ENCODE measurements around the gene ADD1.

The ADD1 gene

GRCh38 chr4:2843263-2843940 is at the start of gene ADD1:
Gene ADD1 (plus strand): TSS chr4:2843844. CDS start chr4:2875916, 32,072 bp downstream.
- peak; percentile 87 for DNase-seq (ENCODE audit: low read depth)

GRCh38 chr4:2794486-2795299 is 49.0 kb upstream of the ADD1 start:
- no peak for DNase-seq (ENCODE audit: low read depth)

DNA sequence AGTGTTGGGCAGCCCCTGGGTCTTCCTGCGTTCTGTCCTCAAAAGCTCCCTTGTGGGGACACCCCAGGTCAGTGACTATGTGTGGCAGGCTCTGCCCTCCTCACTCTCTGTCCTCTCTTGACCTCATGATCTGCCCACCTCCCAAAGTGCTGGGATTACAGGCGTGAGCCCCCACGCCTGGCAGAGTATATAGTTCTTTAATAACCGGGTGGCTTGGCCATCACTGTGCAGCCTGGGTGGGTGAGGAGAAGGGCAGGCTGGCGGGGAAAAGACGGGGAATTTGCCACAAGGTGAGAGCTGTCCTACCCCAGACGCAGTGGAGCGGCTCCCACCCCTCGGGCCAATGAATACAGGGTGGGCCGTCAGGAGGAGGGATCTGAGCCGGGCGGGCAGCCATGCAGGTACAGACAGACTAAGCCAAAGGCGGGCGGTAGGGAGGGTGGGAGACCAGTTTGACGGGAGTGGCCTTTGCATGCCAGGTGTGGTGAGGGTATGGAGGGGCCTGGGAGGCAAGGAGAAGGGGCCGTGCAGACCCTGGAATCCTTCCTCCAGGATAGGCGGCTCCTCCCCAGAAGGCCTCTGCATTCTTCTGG is 48.2 kb upstream of the ADD1 start:
- DNase-seq (ENCODE audit: low read depth), result no peak

- no peak for DNase-seq (ENCODE audit: low read depth)
These were observed 47.5 kb upstream of the ADD1 start for GRCh38 chr4:2795893-2796848.

- DNase-seq (ENCODE audit: low read depth), result no peak
These were observed 46.6 kb upstream of the ADD1 start for GRCh38 chr4:2796849-2797544.

DNA sequence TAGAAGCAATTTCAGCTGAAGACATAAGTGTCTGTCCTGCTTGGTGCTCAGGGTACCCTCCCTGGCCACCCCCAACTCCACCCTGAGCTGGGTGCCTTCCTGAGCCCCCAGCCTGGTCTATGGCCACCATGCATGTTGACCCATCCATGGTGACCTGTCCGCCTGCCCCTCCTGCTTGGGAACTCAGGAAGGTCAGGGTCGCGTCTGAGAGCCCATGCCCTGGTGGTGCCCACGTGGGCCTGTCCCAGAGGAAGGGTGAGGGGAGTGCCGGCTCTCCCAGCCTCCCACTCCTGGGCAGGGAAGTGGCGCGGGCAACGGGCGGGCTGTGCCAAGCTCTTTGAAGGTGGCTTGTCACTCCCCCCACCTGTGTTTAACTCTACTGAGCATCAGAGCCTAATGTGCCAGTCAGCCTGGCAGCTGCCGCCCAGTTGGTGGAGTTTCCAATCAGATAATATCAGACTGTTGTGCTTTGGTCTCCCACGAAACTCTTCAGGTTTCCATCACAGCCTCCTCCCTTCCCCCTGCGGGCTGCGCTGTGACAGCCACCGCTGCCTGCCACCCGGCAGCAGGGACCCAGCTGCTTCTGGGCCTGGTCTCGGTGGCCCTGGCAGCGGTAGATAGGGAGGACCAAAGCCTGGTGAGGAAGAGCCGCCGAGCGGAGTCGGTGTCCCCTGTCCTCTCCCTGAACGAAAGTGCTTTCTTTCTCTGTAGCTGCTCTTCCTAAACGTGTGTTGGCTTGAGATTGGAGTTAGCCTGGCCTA is 45.9 kb upstream of the ADD1 start:
- no peak for DNase-seq (ENCODE audit: low read depth)

DNA sequence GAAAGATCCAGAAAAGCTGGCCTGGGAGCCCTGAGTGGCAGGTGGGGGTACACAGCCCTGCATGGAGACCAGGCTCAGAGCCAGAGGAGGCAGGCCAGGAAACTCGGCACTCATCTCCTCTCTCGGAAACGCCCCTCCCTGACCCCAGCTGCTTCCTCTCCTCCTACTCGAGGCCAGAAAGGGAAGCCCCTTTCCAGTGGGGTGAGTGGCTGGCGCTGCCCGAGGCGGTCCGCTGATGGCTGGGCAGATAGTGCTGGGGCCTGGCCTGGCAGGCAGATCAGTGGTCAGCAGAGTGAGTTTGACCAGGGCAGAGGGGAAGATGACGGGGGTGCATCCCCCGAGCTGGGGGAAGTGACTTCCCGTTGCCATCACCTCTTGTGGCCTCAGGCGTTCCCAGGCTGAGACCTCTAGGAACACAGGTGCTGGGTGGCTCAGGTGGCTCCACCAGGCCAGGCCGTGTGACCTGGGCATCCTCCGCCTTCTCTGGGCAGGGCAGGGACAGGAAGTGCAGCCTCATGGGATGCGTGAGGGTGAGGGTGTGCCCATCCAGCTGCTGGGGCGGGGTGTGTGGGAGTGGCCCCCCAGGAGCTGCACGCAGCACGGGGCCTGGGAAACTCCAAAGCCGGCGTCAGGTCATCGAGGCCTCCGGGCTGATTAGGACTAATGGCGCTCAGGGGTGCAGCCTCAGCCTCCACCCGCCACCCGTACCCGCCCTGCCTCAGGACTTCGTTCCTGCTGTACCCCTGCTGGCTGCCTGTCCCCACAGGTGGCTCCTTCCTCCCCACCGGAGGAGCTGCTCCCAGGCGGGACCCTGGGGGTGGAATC is 45.0 kb upstream of the ADD1 start:
- no peak for DNase-seq (ENCODE audit: low read depth)

DNA sequence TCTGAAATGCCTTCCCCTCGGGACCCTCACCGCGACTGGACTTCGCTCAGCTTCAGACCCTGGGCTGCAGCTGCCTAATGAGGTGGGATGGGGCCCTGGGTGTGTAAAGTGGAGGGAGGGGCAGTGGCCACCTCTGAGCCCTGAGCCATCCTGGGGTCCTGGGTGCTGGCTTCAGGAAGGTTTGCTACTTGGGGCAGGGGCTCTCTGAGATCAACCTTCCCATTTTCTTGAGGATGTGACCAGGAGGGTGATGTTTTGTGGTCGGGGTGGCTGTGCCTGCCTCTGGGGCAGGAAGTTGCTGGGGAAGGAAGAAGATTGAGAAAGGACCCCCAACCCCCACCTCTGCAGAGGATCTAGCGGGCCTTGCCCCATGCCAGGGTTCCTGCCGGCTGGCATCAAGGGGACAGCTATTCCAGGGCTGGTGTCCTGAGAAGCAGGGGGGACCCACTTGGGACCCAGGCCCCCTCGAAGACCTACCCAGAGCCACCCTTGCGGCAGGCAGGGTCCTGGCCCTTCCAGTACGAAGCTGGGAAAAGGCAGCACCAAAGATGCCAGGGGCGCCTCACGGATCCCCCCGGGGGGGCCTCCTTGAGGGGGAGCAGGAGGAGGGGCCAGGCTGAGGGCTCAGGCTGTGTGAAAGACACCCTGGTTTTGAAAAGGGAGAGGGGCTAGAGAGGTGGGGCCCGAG is 44.3 kb upstream of the ADD1 start:
- DNase-seq (ENCODE audit: low read depth), result no peak

- DNase-seq (ENCODE audit: low read depth), result no peak
These were observed 43.5 kb upstream of the ADD1 start for GRCh38 chr4:2799971-2800690.

GRCh38 chr4:2800691-2801596 is 42.7 kb upstream of the ADD1 start:
- no peak for DNase-seq (ENCODE audit: low read depth)

DNA sequence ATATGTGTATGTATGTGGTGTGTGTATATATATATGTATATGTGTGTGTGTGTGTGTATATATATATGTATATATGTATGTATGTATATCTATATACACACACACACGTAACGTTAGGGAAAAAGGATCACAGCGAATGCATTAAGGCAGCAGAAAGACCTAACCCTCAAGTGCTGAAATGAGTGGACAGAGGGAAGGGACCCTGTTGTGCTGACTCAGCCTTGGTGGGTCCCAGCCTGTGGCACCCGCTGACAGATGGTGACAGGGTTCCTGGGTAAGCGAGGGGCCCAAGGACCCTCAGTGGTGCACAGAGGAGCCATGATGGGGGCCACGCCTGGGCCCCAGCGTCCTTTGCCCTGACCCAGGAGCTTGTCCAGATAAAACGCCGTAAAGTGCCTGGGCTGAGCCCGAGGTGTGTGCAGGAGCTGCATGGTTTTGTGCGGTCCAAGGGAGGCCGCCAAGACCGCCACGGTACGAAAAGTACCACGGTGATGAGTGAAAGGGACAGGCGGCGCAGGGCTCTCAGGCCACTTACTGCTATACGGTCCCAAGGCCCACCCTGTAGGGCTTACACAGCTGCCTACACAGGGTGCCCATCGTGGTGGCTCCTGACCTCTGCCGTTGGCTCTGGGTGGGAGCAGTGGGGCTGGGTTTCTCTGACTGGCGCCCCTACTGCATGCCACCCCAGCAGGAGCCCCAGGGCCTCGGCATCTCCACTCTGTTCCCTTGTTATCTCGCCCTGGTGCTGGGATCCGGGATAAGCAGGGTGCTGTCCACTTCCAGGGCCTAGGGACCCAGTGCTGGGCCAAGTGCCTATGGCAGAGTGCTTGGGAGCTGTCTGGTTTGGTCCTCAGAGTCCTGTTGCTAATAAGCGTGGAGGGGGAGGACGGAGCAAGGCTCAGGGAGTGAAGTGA is 40.8 kb upstream of the ADD1 start:
- no peak for DNase-seq (ENCODE audit: low read depth)

DNA sequence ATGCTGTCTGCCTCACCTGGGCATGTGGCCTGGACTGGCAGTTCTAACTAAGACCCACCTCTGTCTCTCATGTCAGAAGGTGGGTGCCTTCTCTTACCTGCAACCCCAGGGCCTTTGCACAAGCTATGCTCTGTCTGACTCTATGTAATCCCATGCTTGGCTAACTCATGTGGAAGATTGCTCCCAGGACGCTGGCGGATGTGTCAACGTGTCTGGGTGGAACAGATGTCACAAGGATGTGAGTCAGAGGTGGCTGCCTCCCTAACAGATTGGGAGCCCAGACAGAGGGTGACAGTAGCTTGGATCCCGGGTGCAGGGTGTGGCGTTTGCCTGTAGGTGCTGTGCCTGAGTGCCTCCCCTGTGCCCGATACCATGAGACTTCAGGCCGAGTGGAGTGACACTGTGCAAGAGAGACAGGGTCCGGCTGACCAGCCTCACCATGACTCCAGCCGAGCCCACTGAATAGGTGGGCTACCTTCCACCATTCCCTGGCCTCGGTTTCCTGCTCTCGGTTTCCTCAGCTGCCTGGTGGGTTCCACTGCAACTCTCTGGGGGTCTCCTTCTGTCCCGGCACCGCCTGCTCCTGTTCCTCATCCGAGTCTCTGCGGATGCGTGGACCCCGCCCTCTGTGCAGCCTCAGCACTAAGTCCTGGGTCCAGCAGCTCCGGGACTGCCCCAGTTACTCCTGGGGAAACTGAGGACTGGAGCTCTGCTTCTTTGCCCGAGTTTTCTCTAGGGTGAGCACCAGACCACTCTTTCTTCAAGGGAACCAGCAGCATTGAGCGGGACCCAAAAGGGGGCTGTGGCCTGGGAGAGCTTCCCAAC is 39.8 kb upstream of the ADD1 start:
- no peak for DNase-seq (ENCODE audit: low read depth)

DNA sequence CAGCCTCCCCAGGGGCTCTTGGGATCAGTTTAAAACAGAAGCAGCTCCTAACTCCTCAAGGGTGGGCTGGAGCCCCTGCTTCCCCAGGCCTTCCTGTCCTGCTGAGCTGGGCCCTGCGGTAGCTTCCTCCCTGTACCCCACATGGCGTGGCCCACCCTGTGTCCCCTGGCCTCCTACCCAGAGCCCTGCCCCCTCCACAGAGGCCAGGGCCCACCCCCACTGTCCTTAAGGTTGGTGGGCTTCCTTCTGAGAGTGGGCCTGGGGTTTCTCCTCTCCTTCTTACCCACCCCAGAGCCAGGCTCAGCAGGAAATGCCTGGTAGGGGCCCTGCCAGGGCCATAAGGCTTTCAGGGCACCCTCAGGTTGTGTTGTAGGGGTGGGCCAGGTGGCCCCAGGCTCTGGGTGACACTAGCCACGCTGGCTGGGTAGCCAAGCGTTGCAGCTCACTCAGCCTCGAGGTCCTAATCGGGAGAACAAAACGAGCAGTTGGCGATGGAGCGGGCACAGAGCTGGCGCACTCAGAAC is 39.1 kb upstream of the ADD1 start:
- DNase-seq (ENCODE audit: low read depth), result no peak

DNA sequence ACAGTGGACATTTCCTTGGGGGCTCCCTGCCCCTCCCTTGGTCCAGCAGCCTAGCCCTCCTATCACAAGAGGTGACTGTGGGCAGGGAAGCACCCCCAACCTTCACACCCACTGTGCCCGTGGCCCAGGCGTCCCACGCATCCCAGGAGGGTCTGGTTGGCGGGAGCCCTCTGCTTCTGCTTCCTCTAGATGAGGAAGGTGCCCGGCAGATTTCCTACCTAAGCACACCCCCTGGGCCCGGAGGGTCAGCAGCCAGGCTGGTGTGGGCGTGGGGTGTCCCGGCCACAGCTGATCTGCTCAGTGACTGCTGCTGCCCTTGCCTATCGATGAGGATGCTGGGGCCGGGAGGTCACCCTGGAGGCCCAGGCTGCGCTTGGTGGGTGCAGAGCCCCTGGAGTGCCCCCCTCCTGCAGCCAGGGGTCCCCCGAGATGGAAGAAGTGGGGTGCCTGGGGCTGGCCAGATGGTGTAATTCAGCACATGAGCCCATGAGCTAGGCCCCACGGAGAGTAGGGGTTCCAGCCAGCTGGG is 38.6 kb upstream of the ADD1 start:
- DNase-seq (ENCODE audit: low read depth), result no peak
